HEK293 (cell line): ENCODE measurements around the gene TMEM150C.

ENCODE experiments used
- CTCF ChIA-PET: fragments of 350-600 bp; formaldehyde crosslinking; extraction: SDS; loops from one replicate; lab custom pipeline; 2021; ENCODE audit warnings: antibody characterized with exemption; lab: Yijun Ruan, JAX
- POLR2A ChIA-PET: fragments of 300-600 bp; formaldehyde crosslinking; extraction: SDS; loops from one replicate; lab custom pipeline; 2020; ENCODE audit warnings: antibody characterized with exemption, inconsistent platforms; lab: Yijun Ruan, JAX
- H3K27ac ChIP-seq: fragments of 200-500 bp; sonication (Bioruptor generic); 2 replicates; pipeline ENCODE4 v1.5.1; 2014; ENCODE audit warnings: low read depth, low read length, control low read depth, inconsistent platforms; ENCODE audit errors: extremely low read depth
- H3K36me3 ChIP-seq, 2 experiments: fragments of 200-500 bp in 1 of 2; sonication (Bioruptor generic) in 1 of 2; 1 replicate in 1 of 2; 2 replicates in 1 of 2; pipeline ENCODE4 v1.5.1; 2014 to 2017; ENCODE audit warnings: inconsistent platforms in 2 of 2, low read length in 2 of 2; ENCODE audit not compliant: control insufficient read depth in 2 of 2, insufficient read depth in 1 of 2
- H3K4me1 ChIP-seq: fragments of 200-500 bp; sonication (Bioruptor generic); 2 replicates; pipeline ENCODE4 v1.5.1; 2014; ENCODE audit warnings: mild to moderate bottlenecking, low read length, inconsistent platforms; ENCODE audit not compliant: control insufficient read depth, insufficient read depth
- H3K4me3 ChIP-seq: 2 replicates; pipeline ENCODE4 v1.5.1; 2011; ENCODE audit warnings: low read depth, mild to moderate bottlenecking, control low read depth, low read length, moderate library complexity
- H3K9me3 ChIP-seq: fragments of 200-500 bp; sonication (Bioruptor generic); 2 replicates; pipeline ENCODE4 v1.5.1; 2014; ENCODE audit warnings: low read depth, low read length, inconsistent platforms; ENCODE audit not compliant: control insufficient read depth, insufficient read depth
- FEZF1 ChIP-seq: fragments of 450-650 bp; formaldehyde crosslinking; IDR thresholded peaks from 2 replicates; pipeline ENCODE4 v1.5.1; 2016; ENCODE audit warnings: missing biosample characterization, missing genetic modification characterization
- INSM2 ChIP-seq: fragments of 450-650 bp; formaldehyde crosslinking; IDR thresholded peaks from 2 replicates; pipeline ENCODE4 v1.5.1; 2016; ENCODE audit warnings: missing biosample characterization, missing genetic modification characterization
- KLF16 ChIP-seq: fragments of 450-650 bp; formaldehyde crosslinking; IDR thresholded peaks from 2 replicates; pipeline ENCODE4 v1.5.1; 2017; ENCODE audit warnings: missing biosample characterization, missing genetic modification characterization
- MZF1 ChIP-seq: fragments of 450-650 bp; formaldehyde crosslinking; IDR thresholded peaks from 2 replicates; pipeline ENCODE4 v1.5.1; 2017; ENCODE audit warnings: missing biosample characterization, missing genetic modification characterization, borderline replicate concordance
- OVOL3 ChIP-seq: fragments of 450-650 bp; formaldehyde crosslinking; IDR thresholded peaks from 2 replicates; pipeline ENCODE4 v1.5.1; 2016; ENCODE audit warnings: missing biosample characterization, missing genetic modification characterization
- SCRT2 ChIP-seq: fragments of 450-650 bp; formaldehyde crosslinking; IDR thresholded peaks from 2 replicates; pipeline ENCODE4 v1.5.1; 2016; ENCODE audit warnings: missing biosample characterization, missing genetic modification characterization
- WT1 ChIP-seq: fragments of 450-650 bp; formaldehyde crosslinking; IDR thresholded peaks from 2 replicates; pipeline ENCODE4 v1.5.1; 2016; ENCODE audit warnings: missing biosample characterization, missing genetic modification characterization
- ZBTB1 ChIP-seq: fragments of 450-650 bp; formaldehyde crosslinking; IDR thresholded peaks from 2 replicates; pipeline ENCODE4 v1.5.1; 2016; ENCODE audit warnings: missing biosample characterization, missing genetic modification characterization
- ZBTB48 ChIP-seq: fragments of 450-650 bp; formaldehyde crosslinking; IDR thresholded peaks from 2 replicates; pipeline ENCODE4 v1.5.1; 2016; ENCODE audit warnings: missing biosample characterization, missing genetic modification characterization
- ZEB2 ChIP-seq: fragments of 450-650 bp; formaldehyde crosslinking; IDR thresholded peaks from 2 replicates; pipeline ENCODE4 v1.5.1; 2016; ENCODE audit warnings: missing biosample characterization, missing genetic modification characterization
- ZNF112 ChIP-seq: fragments of 450-650 bp; formaldehyde crosslinking; IDR thresholded peaks from 2 replicates; pipeline ENCODE4 v1.5.0; 2017; ENCODE audit warnings: missing biosample characterization, missing genetic modification characterization
- ZNF148 ChIP-seq: fragments of 450-650 bp; formaldehyde crosslinking; IDR thresholded peaks from 2 replicates; pipeline ENCODE4 v1.5.0; 2017; ENCODE audit warnings: missing biosample characterization, missing genetic modification characterization, borderline replicate concordance
- ZNF169 ChIP-seq: fragments of 450-650 bp; formaldehyde crosslinking; IDR thresholded peaks from 2 replicates; pipeline ENCODE4 v1.5.1; 2016; ENCODE audit warnings: missing biosample characterization, missing genetic modification characterization
- ZNF174 ChIP-seq: fragments of 450-650 bp; formaldehyde crosslinking; IDR thresholded peaks from 2 replicates; pipeline ENCODE4 v1.5.0; 2017; ENCODE audit warnings: missing biosample characterization, mild to moderate bottlenecking, missing genetic modification characterization
- ZNF184 ChIP-seq: fragments of 450-650 bp; IDR thresholded peaks from 2 replicates; pipeline ENCODE4 v1.5.1; 2018; ENCODE audit warnings: missing biosample characterization, mild to moderate bottlenecking, missing genetic modification characterization
- ZNF19 ChIP-seq: fragments of 450-650 bp; formaldehyde crosslinking; IDR thresholded peaks from 2 replicates; pipeline ENCODE4; 2016; ENCODE audit warnings: missing biosample characterization, missing genetic modification characterization, low read depth
- ZNF211 ChIP-seq: fragments of 450-650 bp; formaldehyde crosslinking; IDR thresholded peaks from 2 replicates; pipeline ENCODE4 v1.5.1; 2016; ENCODE audit warnings: low read depth, missing biosample characterization, missing genetic modification characterization
- ZNF26 ChIP-seq: fragments of 450-650 bp; formaldehyde crosslinking; IDR thresholded peaks from 2 replicates; pipeline ENCODE4 v1.5.1; 2016; ENCODE audit warnings: missing biosample characterization, missing genetic modification characterization
- ZNF324 ChIP-seq: fragments of 450-650 bp; formaldehyde crosslinking; IDR thresholded peaks from 2 replicates; pipeline ENCODE4 v1.5.1; 2016; ENCODE audit warnings: missing biosample characterization, missing genetic modification characterization
- ZNF366 ChIP-seq: fragments of 450-650 bp; formaldehyde crosslinking; conservative IDR thresholded peaks from 2 replicates; pipeline ENCODE4 v1.5.1; 2016; ENCODE audit warnings: missing biosample characterization, missing genetic modification characterization
- ZNF404 ChIP-seq: fragments of 450-650 bp; formaldehyde crosslinking; IDR thresholded peaks from 2 replicates; pipeline ENCODE4 v1.5.1; 2017; ENCODE audit warnings: missing biosample characterization, missing genetic modification characterization
- ZNF416 ChIP-seq: fragments of 450-650 bp; formaldehyde crosslinking; IDR thresholded peaks from 2 replicates; pipeline ENCODE4 v1.5.1; 2016; ENCODE audit warnings: missing biosample characterization, missing genetic modification characterization
- ZNF585B ChIP-seq: fragments of 450-650 bp; formaldehyde crosslinking; IDR thresholded peaks from 2 replicates; pipeline ENCODE4 v1.5.1; 2016; ENCODE audit warnings: missing biosample characterization, missing genetic modification characterization
- ZNF677 ChIP-seq: fragments of 450-650 bp; IDR thresholded peaks from 2 replicates; pipeline ENCODE4 v1.5.0; 2018; ENCODE audit warnings: missing biosample characterization, mild to moderate bottlenecking, missing genetic modification characterization, moderate library complexity
- ZNF768 ChIP-seq: fragments of 450-650 bp; formaldehyde crosslinking; IDR thresholded peaks from 2 replicates; pipeline ENCODE4 v1.5.1; 2018; ENCODE audit warnings: missing biosample characterization, mild to moderate bottlenecking, missing genetic modification characterization
- ZNF776 ChIP-seq: fragments of 450-650 bp; formaldehyde crosslinking; IDR thresholded peaks from 2 replicates; pipeline ENCODE4 v1.5.0; 2017; ENCODE audit warnings: missing biosample characterization, missing genetic modification characterization, borderline replicate concordance

Gene TMEM150C

GRCh38 chr4:82611527-82611926, 49.7 kb upstream of the TMEM150C start (continued):
- TF ChIP-seq ZNF148 (tag by site-specific recombination) (no peak), ZNF174 (tag by site-specific recombination) (no peak), OVOL3 (no peak), ZBTB48 (tag by site-specific recombination) (no peak), SCRT2 (tag by site-specific recombination) (no peak), ZNF776 (tag by site-specific recombination) (no peak), ZNF677 (no peak), KLF16 (no peak), ZNF211 (tag by site-specific recombination) (no peak), ZBTB1 (tag by site-specific recombination) (no peak), ZNF26 (tag by site-specific recombination) (no peak)

- TF ChIP-seq ZNF112 (no peak), ZNF366 (no peak), ZNF19 (tag by site-specific recombination) (no peak), ZNF184 (tag by site-specific recombination) (no peak), ZNF404 (no peak), ZNF174 (tag by site-specific recombination) (no peak), INSM2 (tag by site-specific recombination) (no peak), ZNF324 (tag by site-specific recombination) (no peak), ZNF416 (tag by site-specific recombination) (no peak), FEZF1 (tag by site-specific recombination) (no peak), ZNF585B (tag by site-specific recombination) (no peak), ZEB2 (no peak), WT1 (tag by site-specific recombination) (no peak), ZNF768 (tag by site-specific recombination) (no peak), MZF1 (tag by site-specific recombination) (no peak), ZNF169 (tag by site-specific recombination) (no peak)
- Histone ChIP-seq H3K9me3 (no peaks in the 10 kb centered on the region), H3K4me3 (no peak overlapping the region), H3K4me1 (no peaks in the 10 kb centered on the region), H3K27ac (no peak overlapping the region), H3K36me3 (no peaks in the 10 kb centered on the region)
- CTCF ChIA-PET, result interaction anchor here (0.7 kb wide), 1 partner anchor 189 kb away, joined by 3 read pairs; the partner anchor contains the start of gene SCD5
- POLR2A ChIA-PET, result no interaction called here
These were observed 48.3 kb upstream of the TMEM150C start for GRCh38 chr4:82610041-82610440.
